HCT116 (cell line): Measurements from ENCODE around the gene TLR9. TPM values are rescaled to one million over a fixed set of nuclear protein-coding genes. Genes with fewer than 3 reads are reported as not detected.

Experiments used
- ATAC-seq: fragments of 200-7000 bp; cut with Tn5 transposase; 2 replicates; pipeline ENCODE4 v1.9.1; 2020; ENCODE audit warnings: mild to moderate bottlenecking, moderate library complexity
- BruUV-seq: library from RNA; stranded (reverse); fragments of 400-500 nt; replicated peaks from 2 replicates; lab custom pipeline; 2021; lab: Mats Ljungman, UMichigan
- CTCF ChIA-PET: fragments of 300-600 bp; sonication (Branson Sonifier 250); formaldehyde crosslinking; loops from one replicate; lab custom pipeline; 2021; ENCODE audit warnings: antibody characterized with exemption; lab: Charles Lee
- POLR2A ChIA-PET: fragments of 300-600, 350-600 bp; sonication (Branson Sonifier 250); formaldehyde crosslinking; loops from one replicate; lab custom pipeline; 2021; ENCODE audit warnings: antibody characterized with exemption; lab: Charles Lee
- RAD21 ChIA-PET, 2 experiments: fragments of 300-600 bp; sonication (Branson Sonifier 250); formaldehyde crosslinking; loops; one replicate each; lab custom pipeline; 2023; ENCODE audit warnings: low total read pairs in 2 of 2; ENCODE audit not compliant: uncharacterized antibody in 2 of 2, unreplicated experiment in 2 of 2, low non-redundant PET in 1 of 2; lab: Charles Lee
- DNase-seq: peaks from one replicate; pipeline ENCODE4 v3.0.0-alpha.2; 2010; ENCODE audit warnings: low read depth, low spot score
- H2AFZ ChIP-seq: fragments of 200-600 bp; shearing (Covaris generic), sonication (generic); 2 replicates; pipeline ENCODE4 v1.6.1; 2017; ENCODE audit warnings: low read depth, mixed run types, mixed read lengths, antibody characterized with exemption, low read length; ENCODE audit not compliant: poor library complexity, severe bottlenecking
- H3K27ac ChIP-seq: 2 replicates; pipeline ENCODE4 v1.5.1; 2012; ENCODE audit warnings: low read depth, low read length
- H3K27me3 ChIP-seq: fragments of 200-600 bp; sonication (generic); 2 replicates; pipeline ENCODE4 v1.6.1; 2016; ENCODE audit warnings: mixed run types, low read length, mixed read lengths; ENCODE audit not compliant: insufficient read depth
- H3K36me3 ChIP-seq, 2 experiments: fragments of 200-500 bp in 1 of 2; fragments of 200-600 bp in 1 of 2; sonication (Bioruptor generic) in 1 of 2; sonication (generic) in 1 of 2; 2 replicates each; pipeline versions ENCODE4 v1.5.1 to v1.6.1; 2014 to 2016; ENCODE audit warnings: low read length in 2 of 2, inconsistent platforms in 1 of 2, mixed read lengths in 1 of 2, mixed run types in 1 of 2; ENCODE audit not compliant: insufficient read depth in 2 of 2, control insufficient read depth in 1 of 2
- H3K4me1 ChIP-seq, 2 experiments: fragments of 200-600 bp in 1 of 2; sonication (generic) in 1 of 2; 2 replicates each; pipeline versions ENCODE4 v1.5.1 to v1.6.1; 2012 to 2017; ENCODE audit warnings: low read length in 2 of 2, inconsistent platforms in 1 of 2, mild to moderate bottlenecking in 1 of 2, mixed read lengths in 1 of 2, mixed run types in 1 of 2, moderate library complexity in 1 of 2; ENCODE audit not compliant: insufficient read depth in 2 of 2, control insufficient read depth in 1 of 2
- H3K4me2 ChIP-seq: fragments of 200-600 bp; sonication (generic); 2 replicates; pipeline ENCODE4 v1.6.1; 2017; ENCODE audit warnings: mixed run types, low read length, mixed read lengths
- H3K4me3 ChIP-seq, 2 experiments: fragments of 200-600 bp in 1 of 2; sonication (generic) in 1 of 2; replicated peaks in 1 of 2; 2 replicates each; pipeline ENCODE4 v1.5.1; 2011 to 2016; ENCODE audit warnings: low read length in 2 of 2, control low read depth in 1 of 2, low read depth in 1 of 2, mild to moderate bottlenecking in 1 of 2, mixed read lengths in 1 of 2, mixed run types in 1 of 2
- H3K79me2 ChIP-seq: fragments of 200-600 bp; sonication (generic); 2 replicates; pipeline ENCODE4 v1.6.1; 2017; ENCODE audit warnings: mild to moderate bottlenecking, mixed run types, low read length, moderate library complexity, mixed read lengths; ENCODE audit not compliant: insufficient read depth
- H3K9ac ChIP-seq: fragments of 200-600 bp; sonication (generic); 2 replicates; pipeline ENCODE4 v1.6.1; 2016; ENCODE audit warnings: low read length, mixed read lengths
- H3K9me2 ChIP-seq: fragments of 200-600 bp; sonication (generic), shearing (Covaris generic); 2 replicates; pipeline ENCODE4 v1.6.1; 2017; ENCODE audit warnings: mixed run types, mild to moderate bottlenecking, moderate library complexity; ENCODE audit not compliant: insufficient read depth
- H3K9me3 ChIP-seq, 2 experiments: fragments of 200-500 bp in 1 of 2; fragments of 200-600 bp in 1 of 2; sonication (Bioruptor generic) in 1 of 2; sonication (generic) in 1 of 2; 2 replicates each; pipeline ENCODE4 v1.6.1; 2014 to 2017; ENCODE audit warnings: low read length in 2 of 2, mixed read lengths in 2 of 2, inconsistent platforms in 1 of 2, low read depth in 1 of 2, mild to moderate bottlenecking in 1 of 2, mixed run types in 1 of 2, moderate library complexity in 1 of 2; ENCODE audit not compliant: control insufficient read depth in 1 of 2, insufficient read depth in 1 of 2
- H4K20me1 ChIP-seq: fragments of 200-600 bp; sonication (generic), shearing (Covaris generic); 2 replicates; pipeline ENCODE4 v1.6.1; 2017; ENCODE audit warnings: mixed run types, mild to moderate bottlenecking, moderate library complexity; ENCODE audit not compliant: insufficient read depth
- ATF3 ChIP-seq: IDR thresholded peaks from 2 replicates; pipeline ENCODE4 v1.6.1; 2012
- CEBPB ChIP-seq: IDR thresholded peaks from 2 replicates; pipeline ENCODE4 v1.6.1; 2012; ENCODE audit warnings: low read depth
- EZH2 ChIP-seq: fragments of 200-600 bp; sonication (generic); IDR thresholded peaks from 2 replicates; pipeline ENCODE4 v1.6.1; 2017; ENCODE audit warnings: antibody characterized with exemption, mixed run types
- JUND ChIP-seq: IDR thresholded peaks from 2 replicates; pipeline ENCODE4 v1.6.1; 2012
- MAX ChIP-seq: IDR thresholded peaks from 2 replicates; pipeline ENCODE4 v1.6.1; 2012
- POLR2A ChIP-seq: IDR thresholded peaks from 2 replicates; pipeline ENCODE4 v1.7.0; 2011; ENCODE audit warnings: borderline replicate concordance; ENCODE audit not compliant: insufficient read depth, insufficient read length; ENCODE audit errors: extremely low read depth
- RAD21 ChIP-seq: IDR thresholded peaks from 2 replicates; pipeline ENCODE4 v1.6.1; 2012; ENCODE audit warnings: low read depth, mild to moderate bottlenecking
- SP1 ChIP-seq: IDR thresholded peaks from 2 replicates; pipeline ENCODE4 v1.6.1; 2012; ENCODE audit warnings: low read depth
- TCF7L2 ChIP-seq: IDR thresholded peaks from 2 replicates; pipeline ENCODE4 v1.7.0; 2011; ENCODE audit warnings: borderline replicate concordance, inconsistent platforms; ENCODE audit not compliant: insufficient read depth, insufficient read length; ENCODE audit errors: extremely low read depth
- YY1 ChIP-seq: IDR thresholded peaks from 2 replicates; pipeline ENCODE4 v1.6.1; 2011; ENCODE audit warnings: low read length, low read depth, moderate library complexity, mild to moderate bottlenecking; ENCODE audit not compliant: insufficient replicate concordance; ENCODE audit errors: extremely low read depth
- ZFX ChIP-seq: fragments of 450-650 bp; IDR thresholded peaks from 2 replicates; pipeline ENCODE4 v1.6.1; 2017
- ZNF274 ChIP-seq: fragments of 200-500 bp; sonication (Bioruptor generic); IDR thresholded peaks from 2 replicates; pipeline ENCODE4 v1.6.1; 2014; ENCODE audit warnings: mild to moderate bottlenecking, low read depth, low read length, inconsistent platforms
- intact Hi-C: fragments of 100-400 bp; cut with micrococcal nuclease; formaldehyde crosslinking; loops from 2 replicates; pipeline ENCODE4 v1.10.0; 2022
- total RNA-seq: library from RNA; stranded (reverse); gene quantifications from one replicate; pipeline ENCODE4 v1.2.1, GENCODE V29; 2021; ENCODE audit not compliant: unreplicated experiment

TLR9 gene
- total RNA-seq, 1 experiment from 2014 or later = 0.15 TPM

GRCh38 chr3:52185311-52185710 lies 40.1 kb downstream of the TLR9 start:
- no peak for TF ChIP-seq JUND
- no peak for TF ChIP-seq ZFX
- TF ChIP-seq SP1 = no peak
- TF ChIP-seq EZH2 = no peak
- no peak for TF ChIP-seq ATF3
- TF ChIP-seq TCF7L2 = no peak
- TF ChIP-seq CEBPB = no peak
- no peak for TF ChIP-seq RAD21
- TF ChIP-seq POLR2A = no peak
- TF ChIP-seq ZNF274 = no peak
- TF ChIP-seq MAX = no peak
- TF ChIP-seq YY1 = no peak
- Histone ChIP-seq H3K9me3 (no peaks in the 10 kb centered on the region), H4K20me1 (no peaks in the 10 kb centered on the region), H3K4me1 (no peaks in the 10 kb centered on the region), H3K27me3 (no peaks in the 10 kb centered on the region), H3K4me2 (no peak overlapping the region), H3K27ac (no peak overlapping the region), H3K9ac (no peak overlapping the region), H3K36me3 (no peaks in the 10 kb centered on the region), H3K9me2 (no peaks in the 10 kb centered on the region), H3K79me2 (no peaks in the 10 kb centered on the region), H2AFZ (no peak overlapping the region), H3K4me3 (no peak overlapping the region)
- CTCF ChIA-PET = no interaction called here
- POLR2A ChIA-PET = no interaction called here
- intact Hi-C loops = no loop called here
- RAD21 ChIA-PET = no interaction called here
- ATAC-seq (no peak), DNase-seq (no peak)
- BruUV-seq = no TSS peak

GRCh38 chr3:52184690-52185089 lies 40.8 kb downstream of the TLR9 start:
- POLR2A ChIA-PET = no interaction called here
- H3K4me3 ChIP-seq = no peak overlapping the region
- H3K27ac ChIP-seq = no peak overlapping the region
- H3K36me3 ChIP-seq = no peaks in the 10 kb centered on the region
- H3K9me2 ChIP-seq = no peaks in the 10 kb centered on the region
- H3K4me2 ChIP-seq = no peak overlapping the region
- H4K20me1 ChIP-seq = no peaks in the 10 kb centered on the region
- no peak overlapping the region for H2AFZ ChIP-seq
- H3K79me2 ChIP-seq = no peaks in the 10 kb centered on the region
- DNase-seq = no peak
- BruUV-seq = no TSS peak
- TF ChIP-seq RAD21 (no peak), MAX (no peak), CEBPB (no peak)
- no peak overlapping the region for H3K9ac ChIP-seq
- RAD21 ChIA-PET = no interaction called here
- no peaks in the 10 kb centered on the region for H3K27me3 ChIP-seq
- ATAC-seq = no peak
- H3K4me1 ChIP-seq = no peaks in the 10 kb centered on the region
- CTCF ChIA-PET = no interaction called here
- no peaks in the 10 kb centered on the region for H3K9me3 ChIP-seq
- intact Hi-C loops = no loop called here
